K562 (cell line): ENCODE results near the gene CABP2. TPM values are rescaled to one million over a fixed set of nuclear protein-coding genes. Genes with fewer than 3 reads are reported as not detected.

Source experiments
- ATAC-seq: fragments of 200-7000 bp; cut with Tn5 transposase; 3 replicates; pipeline ENCODE4 v1.9.1; 2020; ENCODE audit warnings: moderate library complexity
- BruUV-seq: library from RNA; stranded (reverse); fragments of 400-500 nt; replicated peaks from 2 replicates; lab custom pipeline; 2021; lab: Mats Ljungman, UMichigan
- CTCF ChIA-PET: fragments of 300-600 bp; formaldehyde crosslinking; extraction: SDS; loops from one replicate; lab custom pipeline; 2021; ENCODE audit warnings: low intra/inter-chr PET ratio; lab: Yijun Ruan, JAX
- POLR2A ChIA-PET: fragments of 300-600, 350-650 bp; sonication (Branson Sonifier 250); formaldehyde crosslinking; extraction: SDS; loops from one replicate; lab custom pipeline; 2021; ENCODE audit warnings: antibody characterized with exemption, inconsistent platforms; lab: Yijun Ruan, JAX
- DNase-seq, 4 experiments: peaks; one replicate each; pipeline versions ENCODE4 v3.0.0 to v3.0.0-alpha.2; 2011 to 2018; ENCODE audit warnings: low spot score in 3 of 4, mixed read lengths in 3 of 4; ENCODE audit errors: extremely low read depth in 1 of 4
- FAIRE-seq: peaks from 2 replicates; lab custom pipeline; 2011; peaks lifted over from hg19 to GRCh38; lab: Jason Lieb, UNC
- H2AFZ ChIP-seq: 2 replicates; pipeline ENCODE4 v1.6.0; 2011; ENCODE audit warnings: low read depth, low read length, control low read depth, inconsistent platforms
- H3K27ac ChIP-seq: fragments of 200-600 bp; 3 replicates; pipeline ENCODE4 v1.8.0; 2011; ENCODE audit warnings: low read depth, mild to moderate bottlenecking, control low read depth, inconsistent platforms, low read length, moderate library complexity, mixed read lengths; ENCODE audit errors: extremely low read depth
- H3K27me3 ChIP-seq, 2 experiments: fragments of 300-600 bp in 1 of 2; 2 replicates in 1 of 2; 3 replicates in 1 of 2; pipeline versions ENCODE4 v1.6.0 to v1.8.0; 2011; ENCODE audit warnings: inconsistent platforms in 2 of 2, low read length in 2 of 2, mild to moderate bottlenecking in 1 of 2, mixed read lengths in 1 of 2, moderate library complexity in 1 of 2; ENCODE audit not compliant: control insufficient read depth in 2 of 2, insufficient read depth in 2 of 2
- H3K36me3 ChIP-seq: fragments of 300-600 bp; 3 replicates; pipeline ENCODE4 v1.8.0; 2011; ENCODE audit warnings: mild to moderate bottlenecking, low read length, inconsistent platforms; ENCODE audit not compliant: control insufficient read depth, insufficient read depth
- H3K4me1 ChIP-seq, 2 experiments: fragments of 200-600 bp in 1 of 2; replicated peaks in 1 of 2; 2 replicates in 1 of 2; 3 replicates in 1 of 2; pipeline versions ENCODE4 v1.5.1 to v1.8.0; 2011; ENCODE audit warnings: inconsistent platforms in 2 of 2, low read length in 2 of 2, mild to moderate bottlenecking in 1 of 2, mixed read lengths in 1 of 2, moderate library complexity in 1 of 2; ENCODE audit not compliant: control insufficient read depth in 2 of 2, insufficient read depth in 2 of 2
- H3K4me2 ChIP-seq: 2 replicates; pipeline ENCODE4 v1.6.1; 2011; ENCODE audit warnings: low read length, control low read depth, inconsistent platforms, mixed read lengths; ENCODE audit not compliant: insufficient read depth
- H3K4me3 ChIP-seq: fragments of 200-600 bp; sonication (generic), shearing (Covaris generic); 2 replicates; pipeline ENCODE4 v1.5.1; 2016; ENCODE audit warnings: control low read depth, inconsistent platforms
- H3K79me2 ChIP-seq: fragments of 200-600 bp; 3 replicates; pipeline ENCODE4 v1.8.0; 2011; ENCODE audit warnings: low read length, inconsistent platforms; ENCODE audit not compliant: control insufficient read depth, insufficient read depth
- H3K9ac ChIP-seq, 2 experiments: 2 replicates each; pipeline versions ENCODE4 v1.6.0 to v1.6.1; 2011; ENCODE audit warnings: low read depth in 2 of 2, low read length in 2 of 2, control low read depth in 1 of 2, inconsistent platforms in 1 of 2, mild to moderate bottlenecking in 1 of 2, mixed read lengths in 1 of 2; ENCODE audit not compliant: insufficient read depth in 1 of 2
- H3K9me1 ChIP-seq: one replicate; pipeline ENCODE4 v1.6.0; 2011; ENCODE audit warnings: inconsistent platforms, mild to moderate bottlenecking, low read length, moderate library complexity; ENCODE audit not compliant: control insufficient read depth, insufficient read depth
- H3K9me3 ChIP-seq: replicated peaks from 2 replicates; pipeline ENCODE4 v1.5.1; 2011; ENCODE audit warnings: low read depth, low read length, inconsistent platforms; ENCODE audit not compliant: control insufficient read depth, insufficient read depth
- H4K20me1 ChIP-seq: replicated peaks from 2 replicates; pipeline ENCODE4 v1.6.1; 2011; ENCODE audit warnings: low read length, inconsistent platforms, mixed read lengths; ENCODE audit not compliant: control insufficient read depth, insufficient read depth
- DDX20 ChIP-seq: fragments of 450-650 bp; IDR thresholded peaks from 2 replicates; pipeline ENCODE4 v1.6.1; 2016; ENCODE audit warnings: missing genetic modification characterization, low read depth, mild to moderate bottlenecking, missing compliant biosample characterization, moderate library complexity
- GATA2 ChIP-seq: sonication (generic); formaldehyde crosslinking; IDR thresholded peaks from 2 replicates; pipeline ENCODE4 v1.4.0; 2020; ENCODE audit warnings: mild to moderate bottlenecking, missing genetic modification reagents
- MEF2A ChIP-seq: IDR thresholded peaks from 2 replicates; pipeline ENCODE4 v1.6.1; 2011; ENCODE audit warnings: low read depth, mild to moderate bottlenecking, low read length, moderate library complexity; ENCODE audit not compliant: control insufficient read depth
- ZFP1 ChIP-seq: fragments of 450-650 bp; formaldehyde crosslinking; IDR thresholded peaks from 2 replicates; pipeline ENCODE4 v1.4.0; 2020; ENCODE audit warnings: mild to moderate bottlenecking, mixed read lengths
- ZNF184 ChIP-seq: sonication (generic); formaldehyde crosslinking; IDR thresholded peaks from 2 replicates; pipeline ENCODE4 v1.5.0; 2020; ENCODE audit warnings: missing genetic modification reagents
- WGBS: fragments of 100-300 bp; shearing (Covaris generic); methylation state at CpG from one replicate; pipeline ENCODE4 v1.1.6; 2016; ENCODE audit warnings: low coverage, mixed read lengths; ENCODE audit not compliant: insufficient coverage; ENCODE audit errors: missing lambda C conversion rate; 5-methylcytosine and 5-hydroxymethylcytosine counted together
- in situ Hi-C: fragments of 300-500 bp; cut with MboI; formaldehyde crosslinking; loops from 4 replicates; pipeline ENCODE4 v1.15.0; 2018; ENCODE audit warnings: inconsistent platforms, mixed read lengths
- intact Hi-C: fragments of 100-400 bp; cut with micrococcal nuclease; formaldehyde crosslinking; loops from 2 replicates; pipeline ENCODE4 v1.14.2; 2022
- polyA plus RNA-seq, 8 experiments: library from polyadenylated mRNA; depleted of rRNA in 4 of 8; stranded (reverse) in 5 of 8; unstranded in 3 of 8; fragments of >200 nt; fragmentation: Nextera tagmentation in 2 of 8; fragmentation: Illumina TruSeq in 1 of 8; extraction: Ambion mirVana in 2 of 8; extraction: Trizol in 1 of 8; gene quantifications; 2 replicates each; pipeline versions ENCODE4 v1.2.1 to v1.2.3, GENCODE V29; 2011 to 2014; ENCODE audit warnings: inconsistent platforms in 1 of 8, missing spikeins in 1 of 8
- total RNA-seq, 7 experiments: library from RNA; depleted of rRNA in 6 of 7; stranded (reverse); fragments of >200 nt in 6 of 7; fragmentation: Illumina TruSeq in 2 of 7; extraction: Trizol in 2 of 7; gene quantifications; 2 replicates each; pipeline versions ENCODE4 v1.2.1 to v1.2.3, GENCODE V29; 2011 to 2021; ENCODE audit warnings: low replicate concordance in 1 of 7

Gene CABP2
- total and polyA plus RNA-seq, 9 of the 15 experiments (the other 6 are each of a cell fraction or from before 2014, with no cell fraction given) = not detected

- peaks cover 5 to 44% of the 10 kb centered on the region in 2 experiments; a peak in 4 of 5 replicates for H3K27me3 ChIP-seq
- intact Hi-C loops = no loop called here
- 53% methylated on average over 27 of the region's 32 CpGs for WGBS
- ChIA-PET CTCF (no interaction called here), POLR2A (interaction anchor here (1.6 kb wide), 1 partner anchor 10 kb away, joined by 7 read pairs; no protein-coding TSS in a partner anchor)
- H3K9me1 ChIP-seq = no peaks in the 10 kb centered on the region
- no peak overlapping the region for H3K27ac ChIP-seq
- no peak overlapping the region for H3K4me2 ChIP-seq
- no peak for ATAC-seq
- no peak overlapping the region for H3K4me3 ChIP-seq
- no peak overlapping the region for H3K9ac ChIP-seq
- H4K20me1 ChIP-seq = 0 out of 2 replicates have a peak, but pooled peaks cover 7% of the 10 kb centered on the region
- H3K4me1 ChIP-seq = peaks cover 0 to 40% of the 10 kb centered on the region in 2 experiments; a peak in 2 of 5 replicates
- FAIRE-seq = no peak
- no TSS peak for BruUV-seq
- no peaks in the 10 kb centered on the region for H3K36me3 ChIP-seq
- H2AFZ ChIP-seq = no peak overlapping the region
- H3K79me2 ChIP-seq = no peaks in the 10 kb centered on the region
- TF ChIP-seq DDX20 (tag) = no peak
- no peak for TF ChIP-seq ZNF184 (CRISPR knock-in tag)
- no peak for TF ChIP-seq GATA2 (CRISPR knock-in tag)
- TF ChIP-seq MEF2A = no peak
- no peak for TF ChIP-seq ZFP1 (CRISPR knock-in tag)
- DNase-seq = no peak
- in situ Hi-C loops = no loop called here
- no peaks in the 10 kb centered on the region for H3K9me3 ChIP-seq
These were observed 3.5 kb downstream of the CABP2 start for GRCh38 chr11:67519726-67520125.
